Keratinocyte (primary cell): ENCODE data around the gene NLGN1.

Source experiments
- CTCF ChIP-seq, 3 experiments: IDR thresholded peaks in 1 of 3; conservative IDR thresholded peaks in 1 of 3; optimal IDR thresholded peaks in 1 of 3; 2 replicates in 2 of 3; 3 replicates in 1 of 3; pipeline versions ENCODE3 to v1.5.1; 2011; ENCODE audit warnings: low read length in 3 of 3, mild to moderate bottlenecking in 3 of 3, moderate library complexity in 2 of 3, control low read depth in 1 of 3, inconsistent platforms in 1 of 3; ENCODE audit not compliant: insufficient read depth in 2 of 3; ENCODE audit errors: extremely low read depth in 1 of 3
- EZH2 ChIP-seq: IDR thresholded peaks from one replicate; pipeline ENCODE4 v1.6.1; 2012; ENCODE audit warnings: inconsistent platforms, mild to moderate bottlenecking, low read length, moderate library complexity

- TF ChIP-seq CTCF (optimal IDR thresholded peaks at IDR 0.05 in 1 of 3, IDR thresholded peaks at IDR 0.05 in 1 of 3, conservative IDR thresholded peaks at IDR 0.05 in 1 of 3; ENCODE audit: extremely low read depth in 1 of 3, insufficient read depth in 2 of 3, low read length in 3 of 3): no peak
- TF ChIP-seq EZH2: no peak
Measured at GRCh38 chr3:173761161-173761560, 363.6 kb downstream of the NLGN1 start.
